HG03095 (cell line): ENCODE data around the gene GRID2.

ENCODE experiments used
- ATAC-seq: cut with Tn5 transposase; IDR thresholded peaks from one replicate; pipeline ENCODE4 v1.9.1; 2021; ENCODE audit warnings: moderate library complexity; ENCODE audit not compliant: unreplicated experiment

The GRID2 gene

DNA sequence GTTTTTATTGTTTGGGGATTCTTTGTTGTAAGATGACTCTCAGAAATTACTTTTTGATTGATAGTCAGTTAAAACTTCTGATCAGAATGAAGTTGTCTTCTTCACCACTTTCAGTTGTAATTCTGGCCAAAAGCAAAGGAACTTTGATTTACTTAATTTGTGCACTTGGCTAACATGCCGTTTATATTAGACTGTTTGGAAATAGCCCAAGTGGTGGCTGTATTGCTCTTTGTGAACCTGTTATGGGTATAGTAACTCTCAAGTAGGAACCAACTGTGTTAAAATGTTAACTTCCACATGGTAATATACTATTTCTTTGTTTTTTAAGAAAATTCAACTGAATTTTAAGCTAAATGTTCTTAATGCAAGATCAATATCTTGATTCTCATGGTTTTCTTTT lies 581.9 kb downstream of the GRID2 start:
- no peak for ATAC-seq

DNA sequence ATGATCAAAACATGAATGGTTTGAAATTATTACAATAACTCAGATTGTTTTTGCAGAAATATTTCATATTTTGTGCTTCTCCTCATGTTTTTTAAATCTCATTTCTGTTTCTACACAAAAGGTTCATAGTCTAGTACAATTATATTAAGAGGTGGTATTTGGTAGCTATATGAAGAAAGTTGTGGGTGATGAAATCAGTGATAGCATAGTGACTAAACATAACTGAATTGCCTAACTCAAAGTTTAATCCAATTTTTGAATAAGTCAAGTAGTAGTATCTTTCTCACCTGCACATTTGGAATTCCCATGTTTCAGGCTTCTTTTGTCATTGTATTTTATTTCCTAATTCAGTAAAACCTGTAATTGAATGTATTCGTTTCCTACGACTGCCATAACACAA lies 648.7 kb downstream of the GRID2 start:
- no peak for ATAC-seq

GRCh38 chr4:92952897-92953296 lies 649.1 kb downstream of the GRID2 start:
- no peak for ATAC-seq

DNA sequence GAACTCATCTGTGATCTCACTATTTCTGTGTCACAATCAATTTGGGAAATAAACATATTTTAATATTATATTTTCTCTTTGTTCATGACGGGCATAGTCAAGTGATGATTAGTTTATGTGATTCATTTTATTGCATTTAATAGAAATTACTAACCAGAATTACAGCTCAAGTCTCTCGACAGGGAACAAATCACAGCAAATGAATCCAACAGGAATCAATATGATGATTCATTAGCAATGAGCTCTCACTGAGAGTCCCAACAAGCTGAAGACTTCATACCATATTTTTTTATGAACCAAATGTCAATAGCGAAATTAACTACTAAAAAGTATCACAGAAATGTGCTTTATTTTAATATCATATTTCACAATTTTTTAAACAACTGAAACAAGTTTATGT lies 649.7 kb downstream of the GRID2 start:
- ATAC-seq: no peak

DNA sequence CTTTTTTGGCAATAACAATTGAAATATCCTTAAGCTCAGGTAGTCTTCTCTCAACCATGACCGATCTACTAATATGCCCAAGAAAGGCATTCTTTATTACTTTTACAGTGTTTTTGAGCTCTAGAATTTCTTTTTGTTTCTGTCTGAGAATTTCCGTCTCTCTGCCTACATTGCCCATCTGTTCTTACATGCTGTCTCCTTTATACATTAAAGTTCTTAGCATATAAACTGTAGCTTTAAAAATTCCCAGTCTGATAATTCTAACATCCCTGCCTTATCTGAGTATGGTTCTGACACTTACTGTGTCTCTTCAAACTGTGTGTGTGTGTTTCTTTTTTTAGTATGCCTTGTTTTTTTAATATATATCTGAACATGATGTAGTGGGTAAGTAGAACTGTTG lies 658.1 kb downstream of the GRID2 start:
- ATAC-seq: no peak

DNA sequence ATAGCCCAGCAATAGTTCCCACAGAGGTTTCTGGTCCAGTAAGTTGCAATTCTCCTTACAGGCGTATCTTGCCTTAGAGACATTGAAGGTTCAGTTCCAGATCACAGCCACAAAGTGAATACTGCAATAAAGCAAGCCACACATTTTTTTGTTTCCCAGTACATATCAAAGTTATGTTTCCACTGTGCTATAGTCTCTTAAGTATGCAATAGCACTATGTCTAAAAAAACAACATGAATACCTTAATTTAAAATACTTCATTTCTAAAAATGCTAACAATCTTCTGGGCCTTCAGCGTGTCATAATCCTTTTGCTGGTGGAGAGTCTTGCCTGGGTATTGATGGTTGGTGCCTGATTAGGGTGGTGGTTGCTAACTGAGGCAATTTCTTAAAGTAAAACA lies 659.1 kb downstream of the GRID2 start:
- ATAC-seq: no peak

DNA sequence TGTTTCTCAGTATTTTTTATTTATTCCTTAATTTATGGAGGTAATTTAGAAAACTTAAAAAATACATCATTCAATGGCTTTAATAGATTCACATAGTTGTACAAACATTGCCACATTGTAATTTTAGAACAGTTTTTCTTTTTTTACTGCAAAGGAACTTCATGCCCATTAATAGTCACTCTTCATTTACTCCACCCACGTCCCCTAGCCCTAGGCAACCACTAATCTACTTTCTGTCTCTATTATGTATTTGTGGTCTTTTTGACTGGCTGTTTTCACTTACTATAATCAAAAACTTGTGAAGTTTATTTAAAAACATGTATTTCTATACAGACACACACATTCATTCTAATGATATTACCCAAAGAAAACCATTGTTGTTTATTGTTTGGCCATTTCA lies 664.8 kb downstream of the GRID2 start:
- ATAC-seq: no peak

DNA sequence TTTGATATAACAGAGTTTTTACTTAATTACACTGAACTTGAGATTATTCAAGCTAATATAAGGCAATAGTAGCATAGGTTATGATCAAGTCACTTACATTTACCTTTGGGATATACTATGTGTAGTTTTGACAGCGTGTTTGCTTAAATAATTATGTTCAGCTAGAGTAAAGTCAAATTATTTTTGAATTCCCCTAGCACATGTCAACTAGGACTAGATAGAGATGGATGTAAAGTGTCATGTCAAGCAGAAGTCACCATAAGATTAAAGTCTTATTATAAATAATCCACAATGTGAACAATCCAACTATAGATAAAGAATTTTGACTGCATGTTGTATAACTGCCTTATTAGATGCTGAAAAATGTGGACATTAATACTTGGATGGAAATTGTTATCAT lies 665.2 kb downstream of the GRID2 start:
- no peak for ATAC-seq

GRCh38 chr4:92969650-92970379 lies 666.0 kb downstream of the GRID2 start:
- no peak for ATAC-seq

- no peak for ATAC-seq
These were observed 667.2 kb downstream of the GRID2 start for GRCh38 chr4:92970996-92971395.

- ATAC-seq: no peak
These were observed 684.5 kb downstream of the GRID2 start for GRCh38 chr4:92988301-92988700.

GRCh38 chr4:92992758-92993157 lies 689.0 kb downstream of the GRID2 start:
- ATAC-seq: no peak

DNA sequence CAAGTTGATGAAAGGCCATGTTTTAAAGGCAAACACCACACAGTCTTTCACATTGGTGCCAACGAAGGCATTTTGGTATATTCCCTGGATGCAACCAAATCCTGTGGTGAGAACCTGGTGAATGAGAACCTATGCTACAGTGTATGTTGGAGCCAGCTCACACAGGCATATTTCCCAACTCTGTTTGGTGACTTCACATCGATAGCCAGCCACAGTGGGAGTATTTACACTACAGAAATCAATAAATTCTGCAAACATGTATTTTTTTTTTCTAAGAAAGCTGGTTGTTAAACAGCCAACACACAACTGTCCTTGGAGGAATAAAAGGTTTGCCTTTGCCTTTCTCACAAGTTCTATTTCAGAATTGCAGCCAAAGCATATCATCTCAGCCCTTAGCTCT lies 691.0 kb downstream of the GRID2 start:
- ATAC-seq: no peak

DNA sequence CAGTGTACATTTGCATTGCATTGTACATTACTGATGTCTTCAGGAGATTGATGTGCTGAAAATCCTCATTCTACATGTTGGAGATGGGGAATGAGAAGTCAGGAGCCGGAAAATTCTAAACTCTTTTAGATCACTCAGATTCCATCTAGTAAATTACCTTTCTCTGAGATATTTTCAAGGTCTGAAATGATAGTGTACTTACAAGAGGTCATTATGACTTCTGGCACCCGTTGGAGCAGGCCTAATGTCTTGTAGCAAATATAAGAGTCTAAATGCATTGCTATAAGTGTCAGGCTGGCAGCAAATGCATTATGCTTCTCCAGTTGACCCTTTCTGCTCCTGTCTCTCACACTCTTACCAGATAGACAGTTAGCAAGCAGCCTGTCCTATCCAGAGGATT lies 692.8 kb downstream of the GRID2 start:
- ATAC-seq: no peak

- ATAC-seq: no peak
These were observed 697.1 kb downstream of the GRID2 start for GRCh38 chr4:93000910-93001309.

GRCh38 chr4:93002240-93002639 lies 698.5 kb downstream of the GRID2 start:
- ATAC-seq: no peak

- no peak for ATAC-seq
These were observed 712.6 kb downstream of the GRID2 start for GRCh38 chr4:93016350-93016749.

- ATAC-seq: no peak
These were observed 714.5 kb downstream of the GRID2 start for GRCh38 chr4:93018243-93018642.

DNA sequence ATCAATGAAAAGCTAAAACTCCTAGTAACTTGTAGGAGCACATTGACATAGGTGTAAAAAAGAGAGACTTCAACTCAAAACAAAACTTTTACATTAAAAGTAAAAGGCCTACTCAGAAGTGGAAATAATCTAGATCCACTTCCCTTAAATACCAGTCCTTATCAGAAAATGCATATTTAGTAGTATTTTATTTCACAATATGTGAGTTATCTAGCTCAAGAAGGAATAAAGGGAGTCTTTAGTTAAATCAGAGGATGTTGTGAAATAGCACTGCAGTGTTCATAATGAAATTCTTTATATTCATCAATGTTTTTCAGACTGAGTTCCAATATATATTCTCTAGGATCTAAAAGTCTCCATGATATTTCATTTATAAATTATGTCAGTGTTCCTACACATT lies 715.0 kb downstream of the GRID2 start:
- ATAC-seq: no peak

GRCh38 chr4:93029769-93030168 lies 726.0 kb downstream of the GRID2 start:
- ATAC-seq: no peak

DNA sequence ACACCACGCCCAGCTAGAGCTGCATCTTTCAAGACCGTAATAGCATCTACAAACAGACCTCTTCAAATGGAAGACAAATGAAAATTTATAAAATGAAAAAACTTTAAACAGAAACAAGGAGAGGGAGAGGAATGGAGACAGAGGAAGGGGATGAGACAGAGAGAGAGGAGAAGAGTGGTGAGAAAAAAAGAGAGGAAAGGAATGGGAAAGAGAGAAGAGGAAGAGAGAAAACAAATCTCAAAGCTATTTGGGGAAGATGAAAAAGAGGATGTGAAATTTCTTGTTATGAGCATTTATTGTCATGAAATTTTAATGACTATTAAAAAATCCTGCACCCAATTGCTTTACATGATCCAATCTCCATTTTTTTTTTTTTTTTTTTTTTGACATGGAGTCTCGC lies 726.9 kb downstream of the GRID2 start:
- ATAC-seq: no peak

DNA sequence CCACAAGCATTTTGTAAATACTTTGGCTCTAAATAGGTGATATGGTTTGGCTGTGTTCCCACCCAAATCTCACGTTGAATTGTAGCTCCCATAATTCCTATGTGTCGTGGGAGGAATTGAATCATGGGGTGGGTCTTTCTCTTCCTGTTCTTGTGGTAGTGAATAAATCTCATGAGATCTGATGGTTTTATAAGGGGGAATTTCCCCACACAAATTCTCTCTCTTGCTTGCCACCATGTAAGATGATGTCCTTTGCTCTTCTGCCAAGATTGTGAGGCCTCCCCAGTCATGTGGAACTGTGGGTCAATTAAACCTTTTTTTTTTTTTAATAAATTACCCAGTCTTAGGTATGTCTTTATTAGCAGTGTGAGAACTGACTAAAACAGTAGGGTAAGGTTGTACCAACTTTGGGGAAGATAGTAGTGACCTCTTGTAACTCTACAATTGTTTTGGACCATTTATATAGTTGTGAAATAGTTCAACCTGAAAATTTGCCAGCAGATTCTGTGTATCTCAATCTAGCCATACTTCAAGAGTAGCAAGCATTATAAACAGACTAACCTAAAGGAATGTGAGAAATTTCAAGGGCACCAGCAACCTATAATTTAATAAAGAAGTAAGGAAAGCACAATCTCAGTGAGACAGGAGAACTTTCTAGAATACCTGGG lies 727.8 kb downstream of the GRID2 start:
- ATAC-seq: no peak

DNA sequence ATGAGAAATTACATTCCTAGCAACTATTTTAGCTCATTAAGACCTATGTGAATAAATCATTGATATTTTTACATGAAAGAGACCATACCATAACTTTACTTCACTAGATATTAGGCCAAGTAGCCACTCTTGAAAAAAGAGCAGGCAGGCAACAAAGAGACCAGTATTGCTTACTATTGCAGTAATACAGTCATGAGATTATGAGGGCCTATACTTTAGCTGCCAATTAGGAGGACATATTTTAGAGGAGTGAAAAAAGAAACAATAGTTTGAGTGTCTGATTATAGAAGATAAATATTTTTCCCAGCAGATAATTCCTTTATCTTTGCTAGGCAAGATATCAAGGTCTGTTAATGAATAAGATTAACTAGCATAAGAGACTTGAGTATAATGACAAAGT lies 739.0 kb downstream of the GRID2 start:
- no peak for ATAC-seq
